CD4-positive, alpha-beta T cell treated with Interleukin-17A for 4 hours (primary cell): Measurements from ENCODE around the gene KIFC3.
"Not testable (repeated sequence)": the region's sequence is repeated elsewhere in the genome, so short reads cannot be mapped to it uniquely, and the experiment has no call there.

Experiments used
- DNase-seq: peaks from one replicate; pipeline ENCODE4 v3.0.0-alpha.2; 2020; ENCODE audit warnings: mixed read lengths

Gene KIFC3

DNA sequence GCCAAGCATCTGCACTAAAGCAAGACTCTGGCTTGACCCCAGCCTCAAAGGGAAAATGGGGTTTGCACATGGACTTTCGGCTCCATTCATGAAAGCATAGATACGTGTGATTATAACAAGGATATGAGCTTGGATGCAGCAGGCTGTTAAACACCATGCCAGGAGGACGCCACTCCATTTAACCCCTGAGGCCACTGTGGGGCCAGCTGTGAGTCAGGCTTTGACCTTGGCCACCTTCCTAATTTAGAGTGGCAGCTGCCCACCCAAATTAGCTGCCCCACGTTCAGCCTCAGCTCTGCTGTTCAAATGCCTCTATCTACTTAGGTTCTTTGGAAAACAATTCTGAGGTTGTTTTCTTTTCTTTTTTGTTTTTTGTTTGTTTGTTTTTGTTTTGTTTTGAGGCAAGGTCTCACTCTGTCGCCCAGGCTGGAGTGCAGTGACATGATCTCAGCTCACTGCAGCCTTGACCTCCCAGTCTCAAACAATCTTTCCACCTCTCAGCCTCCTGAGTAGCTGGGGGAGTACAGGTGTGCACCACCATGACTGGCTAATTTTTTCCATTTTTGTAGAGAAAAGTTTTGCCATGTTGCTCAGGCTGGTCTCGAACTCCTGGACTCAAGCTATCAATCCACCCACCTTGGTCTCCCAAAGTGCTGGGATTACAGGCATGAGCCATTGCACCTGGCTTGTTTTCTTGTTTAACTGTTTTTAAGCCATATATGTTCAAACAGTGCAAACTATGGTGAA lies 23.2 kb upstream of the KIFC3 start:
- no peak for DNase-seq

DNA sequence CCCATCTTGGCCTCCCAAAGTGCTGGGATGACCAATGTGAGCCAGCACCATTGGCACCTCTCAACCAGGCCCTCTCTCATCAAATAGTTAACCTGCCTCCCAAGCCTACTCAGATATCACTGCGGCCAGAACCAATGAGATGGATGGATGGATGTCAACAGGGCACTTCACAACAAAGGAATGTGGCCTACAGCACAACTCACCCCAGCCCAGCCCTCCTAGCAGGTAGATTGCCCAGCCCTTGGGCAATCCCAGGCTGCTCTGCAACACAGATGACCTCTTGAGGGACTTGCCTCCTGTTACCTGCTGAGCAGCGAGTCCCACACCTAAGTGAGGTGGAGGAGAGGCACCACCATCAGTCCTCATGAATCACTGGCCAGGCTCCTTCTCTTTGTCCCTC lies 22.6 kb upstream of the KIFC3 start:
- DNase-seq = no peak

DNA sequence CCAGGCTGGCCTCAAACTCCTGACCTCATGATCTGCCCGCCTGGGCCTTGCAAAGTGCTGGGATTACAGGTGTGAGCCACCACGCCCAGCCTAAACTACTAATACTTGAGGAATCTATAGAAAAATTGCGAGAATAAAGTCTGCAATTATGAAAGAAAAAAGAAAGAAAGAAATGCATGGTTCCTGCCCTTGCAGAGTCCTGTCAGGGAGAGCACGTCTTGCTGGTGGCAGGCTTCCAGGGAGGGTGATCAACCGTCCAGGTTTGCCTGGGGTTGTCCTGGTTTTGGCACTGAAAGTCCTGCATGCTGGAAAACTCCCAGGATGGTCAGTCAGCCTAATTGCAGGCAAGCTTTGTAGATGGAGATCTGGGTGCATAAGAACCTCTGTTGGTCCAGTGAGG lies 21.5 kb upstream of the KIFC3 start:
- DNase-seq = no peak

DNA sequence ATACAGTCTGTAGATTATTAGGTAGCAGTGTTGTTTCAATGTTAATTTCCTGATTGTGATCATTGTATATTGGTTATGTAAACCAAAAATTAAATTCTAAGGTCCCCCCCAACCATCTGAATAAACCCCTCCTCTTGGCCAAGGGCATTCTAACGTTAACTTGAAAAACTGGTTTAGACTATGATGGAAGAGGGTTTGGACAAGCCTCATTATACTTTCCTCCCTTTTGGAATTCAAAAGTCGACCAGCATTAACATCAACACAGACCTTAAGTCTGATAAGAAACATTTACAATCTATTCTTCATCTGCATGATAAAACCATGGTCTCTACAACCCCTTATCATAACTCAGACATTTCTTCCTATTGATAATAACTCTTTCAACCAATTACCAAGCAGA lies 20.6 kb upstream of the KIFC3 start:
- no peak for DNase-seq

DNA sequence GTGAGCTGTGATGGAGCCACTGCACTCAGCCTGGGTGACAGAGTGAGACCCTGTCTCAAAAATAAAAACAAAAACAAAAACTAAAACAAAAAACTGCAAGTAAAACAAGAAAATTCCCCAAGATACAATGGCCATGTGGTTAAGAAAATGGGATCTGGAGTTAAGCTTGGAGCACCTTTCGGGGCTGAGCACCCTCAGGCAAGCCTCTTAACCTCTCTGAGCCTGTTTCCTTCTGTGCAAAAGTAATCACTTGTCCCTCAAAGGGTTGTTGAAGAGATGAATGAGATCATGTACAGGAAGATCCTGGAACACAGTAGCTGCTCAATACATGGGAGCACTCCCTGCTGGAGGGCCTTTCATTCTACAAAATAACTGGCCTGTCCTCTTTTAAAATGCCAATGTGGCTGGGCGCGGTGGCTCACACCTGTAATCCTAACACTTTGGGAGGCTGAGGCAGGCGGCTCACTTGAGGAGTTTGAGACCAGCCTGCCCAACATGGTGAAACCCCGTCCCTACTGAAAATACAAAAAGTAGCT lies 19.8 kb upstream of the KIFC3 start:
- DNase-seq = no peak

DNA sequence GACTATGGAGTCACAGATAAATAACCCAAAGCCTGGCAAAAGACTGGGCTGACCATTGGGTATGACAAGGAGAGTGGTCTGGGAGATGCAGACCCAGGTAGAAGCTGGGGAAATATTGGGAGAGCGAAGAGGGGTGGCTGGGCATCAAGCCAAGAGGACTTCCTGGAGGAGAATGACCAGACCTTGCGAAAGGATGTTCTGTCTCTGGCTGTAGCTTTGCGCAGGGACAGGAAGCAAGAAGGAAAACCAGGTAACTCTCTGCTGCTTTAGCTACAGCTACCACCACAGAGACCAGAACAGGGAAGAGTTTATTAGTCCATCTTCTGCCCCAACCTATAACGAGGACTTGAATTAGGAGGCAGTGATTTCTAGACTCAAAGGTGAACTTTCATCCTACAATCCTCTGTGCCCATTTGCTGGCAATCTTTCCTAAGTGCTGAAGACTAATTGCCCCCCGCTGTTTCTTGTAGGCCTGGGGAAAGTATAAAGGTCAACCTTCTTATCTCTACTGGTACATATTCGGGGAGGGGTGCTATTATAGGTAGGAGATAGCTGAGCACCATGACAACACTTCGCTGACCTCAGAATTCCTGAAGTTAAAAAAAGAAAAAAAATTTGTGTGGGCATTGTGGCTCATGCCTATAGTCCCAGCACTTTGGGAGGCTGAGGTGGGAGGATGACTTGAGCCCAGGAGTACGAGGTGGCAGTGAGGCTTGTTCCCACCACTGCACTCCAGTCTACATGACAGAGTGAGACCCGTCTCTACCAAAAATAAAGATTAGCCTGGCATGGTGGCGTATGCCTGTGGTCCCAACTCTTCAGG lies 19.1 kb upstream of the KIFC3 start:
- no peak for DNase-seq

DNA sequence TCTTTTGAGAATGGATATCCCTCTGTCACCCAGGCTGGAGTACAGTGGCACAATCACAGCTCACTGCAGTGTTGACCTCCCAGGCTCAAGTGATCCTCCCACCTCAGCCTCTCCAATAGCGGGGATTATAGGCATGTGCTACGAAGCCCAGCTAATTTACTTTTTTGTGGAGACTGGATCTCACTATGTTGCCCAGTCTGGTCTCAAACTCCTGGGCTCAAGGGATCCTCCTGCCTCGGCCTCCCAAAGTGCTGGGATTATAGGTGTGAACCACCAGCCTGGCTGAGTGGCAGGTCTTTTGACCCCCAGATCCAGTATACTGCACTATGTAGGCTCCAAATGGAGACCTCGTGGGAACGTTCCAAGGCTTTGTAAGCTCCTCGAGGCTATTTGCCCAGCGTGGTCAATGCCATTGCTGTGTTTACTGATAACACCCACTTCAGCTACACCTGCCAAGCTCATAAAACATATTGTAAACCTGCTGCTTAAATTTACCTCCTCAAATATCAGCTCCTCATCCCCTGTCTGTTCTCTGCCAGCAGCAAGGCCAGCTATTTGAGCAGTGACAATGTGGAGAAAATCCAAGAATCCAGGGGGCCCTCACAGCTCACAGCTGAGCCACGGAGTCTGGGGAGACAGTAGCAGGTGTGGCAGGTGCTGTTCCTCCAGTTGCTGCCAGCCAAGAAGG lies 16.2 kb upstream of the KIFC3 start:
- DNase-seq = no peak

DNA sequence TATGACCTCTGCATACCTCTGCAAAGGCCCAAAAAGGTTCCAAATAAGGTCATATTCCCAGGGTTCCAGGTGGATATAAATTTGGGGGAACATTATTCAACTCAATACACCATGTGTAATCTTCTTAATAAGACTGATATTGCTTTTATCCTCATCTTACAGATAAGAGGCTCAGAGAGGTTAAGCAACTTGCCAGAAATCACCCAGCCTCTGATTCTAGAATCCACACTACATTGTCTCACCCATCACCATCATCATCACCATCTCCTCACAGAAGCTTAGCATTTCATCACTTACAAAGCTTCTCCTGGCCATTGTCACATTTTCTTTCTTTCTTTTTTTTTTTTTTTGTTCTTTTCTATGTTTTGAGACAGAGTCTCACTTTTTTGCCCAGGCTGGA lies 15.4 kb upstream of the KIFC3 start:
- no peak for DNase-seq

DNA sequence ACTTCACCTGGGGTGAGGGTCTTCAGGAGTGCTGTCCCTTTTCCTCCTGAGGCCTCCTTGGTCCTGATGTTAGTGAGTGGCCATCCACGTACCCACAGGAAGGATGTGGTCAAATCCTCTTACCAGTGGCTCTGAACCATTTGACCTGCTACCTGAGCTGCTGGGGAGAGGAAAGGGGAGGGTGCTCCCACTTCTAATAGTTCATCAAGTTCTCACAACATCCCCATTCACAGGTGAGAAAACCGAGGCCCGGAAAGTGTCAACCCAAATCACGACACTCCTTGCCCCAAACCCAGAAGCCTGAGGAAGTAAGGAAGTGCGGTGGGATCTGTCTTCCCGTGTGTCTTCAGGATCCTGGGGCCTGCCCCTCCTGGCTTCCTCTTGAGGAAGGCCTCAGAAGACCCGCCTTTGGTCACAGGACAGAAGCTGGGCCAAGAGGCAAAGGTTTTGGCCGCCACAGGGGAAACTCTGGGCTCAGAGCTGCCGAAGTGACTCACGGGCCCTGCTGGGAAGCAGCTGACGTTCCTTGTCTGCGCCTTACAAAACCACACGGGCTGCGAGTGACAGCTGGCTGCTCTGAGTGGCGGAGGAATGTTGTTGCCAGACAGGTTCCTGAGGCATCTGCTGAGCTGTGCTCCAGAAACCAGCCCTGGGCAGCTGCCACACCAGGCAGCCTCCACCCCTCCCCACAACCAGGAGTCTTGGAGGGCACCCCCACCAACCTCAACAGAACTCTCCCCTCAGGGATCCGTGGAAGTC lies 13.9 kb upstream of the KIFC3 start:
- DNase-seq = peak; percentile 55

DNA sequence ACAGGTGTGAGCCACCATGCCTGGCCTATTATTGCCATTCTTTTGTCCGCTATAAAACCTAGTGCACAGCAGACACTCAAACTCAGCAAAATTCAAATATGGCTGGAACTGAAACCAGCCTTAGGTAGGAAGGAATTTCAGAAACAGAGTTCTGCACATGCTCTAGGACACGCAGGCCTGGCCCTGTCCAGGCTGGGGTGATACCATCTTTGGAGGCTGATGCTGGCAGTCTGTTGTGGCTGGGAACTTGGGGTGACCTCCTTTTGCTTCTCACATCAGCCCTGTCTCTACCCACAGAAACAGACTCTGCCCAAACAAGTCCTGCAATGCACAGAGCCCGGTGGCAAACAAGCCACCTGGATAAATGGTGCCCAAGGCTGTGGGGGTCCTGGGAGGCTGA lies 12.6 kb upstream of the KIFC3 start:
- DNase-seq = no peak

DNA sequence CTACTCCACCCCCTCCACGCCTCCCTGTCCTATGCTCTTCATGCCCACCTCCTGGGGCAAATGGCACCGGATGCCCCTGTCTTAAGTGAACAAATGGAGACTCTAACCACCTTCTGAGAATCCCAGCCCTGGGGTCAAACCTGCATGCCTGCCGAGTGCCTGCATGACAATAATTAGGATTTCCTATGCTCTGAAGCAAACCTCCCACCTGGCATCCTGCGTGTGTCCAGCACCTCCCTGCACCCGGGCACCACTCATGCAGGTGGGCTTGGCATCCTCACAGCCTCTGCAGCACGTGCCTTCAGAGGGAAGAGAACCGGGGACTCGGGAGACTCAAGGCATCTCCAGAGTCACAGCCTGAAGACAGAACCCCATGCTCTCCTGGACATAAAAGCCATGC lies 11.2 kb upstream of the KIFC3 start:
- no peak for DNase-seq

DNA sequence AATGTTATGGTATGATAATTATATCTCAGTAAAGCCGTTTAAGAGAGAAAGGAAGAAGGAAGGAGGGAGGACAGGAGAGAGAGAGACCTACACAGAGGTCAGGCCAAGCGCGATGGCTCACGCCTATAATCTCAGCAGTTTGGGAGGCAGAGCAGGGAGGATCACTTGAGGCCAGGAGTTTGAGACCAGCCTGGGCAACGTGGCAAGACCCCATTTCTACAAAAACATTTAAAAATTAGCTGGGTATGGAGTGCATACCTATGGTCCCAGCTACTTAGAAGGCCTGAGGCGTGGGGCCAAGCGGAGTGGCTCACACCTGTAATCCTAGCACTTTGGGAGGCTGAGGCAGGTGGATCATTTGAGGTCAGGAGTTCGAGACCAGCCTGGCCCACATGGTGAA lies 9.0 kb upstream of the KIFC3 start:
- not testable (repeated sequence) for DNase-seq

DNA sequence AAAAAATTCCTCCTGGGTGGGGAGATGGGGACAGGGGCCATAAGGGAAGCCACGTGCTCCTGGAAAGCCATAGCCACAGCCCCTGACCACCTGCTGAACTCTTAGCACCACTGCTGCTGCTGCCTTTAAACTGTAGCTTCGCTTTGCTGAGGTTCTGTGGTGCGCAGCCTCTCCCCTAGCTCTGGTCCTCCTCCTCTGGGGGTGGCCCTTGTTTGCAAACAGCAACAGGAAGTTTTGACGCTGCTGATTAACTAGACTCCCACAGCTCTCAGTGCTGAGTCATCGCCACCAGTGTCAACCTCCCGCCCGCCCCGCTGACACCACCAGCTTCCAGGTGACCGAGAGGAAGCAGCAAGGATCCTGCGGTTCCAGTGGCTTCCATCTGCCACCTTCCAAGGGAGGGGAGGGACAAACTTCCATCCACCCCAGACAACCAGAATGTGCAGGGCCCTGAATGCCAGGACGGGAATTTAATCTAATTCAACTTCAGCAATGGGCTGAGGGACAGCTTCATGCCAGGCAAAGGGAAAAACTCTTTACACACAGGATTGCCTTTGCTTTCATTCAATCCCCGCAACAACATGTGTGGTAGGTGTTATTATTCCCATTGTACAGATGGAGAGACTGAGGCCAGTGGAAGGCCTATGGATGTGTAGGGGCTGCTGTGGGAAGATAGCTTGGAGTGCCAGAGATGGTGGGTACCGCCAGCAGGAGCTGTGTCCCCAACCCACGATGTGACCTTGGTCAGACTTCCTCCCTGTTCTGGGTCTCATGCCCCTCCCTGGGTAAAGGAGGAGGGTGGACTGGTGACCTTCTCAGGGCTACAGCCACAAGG lies 8.1 kb upstream of the KIFC3 start:
- DNase-seq = peak; percentile 77

DNA sequence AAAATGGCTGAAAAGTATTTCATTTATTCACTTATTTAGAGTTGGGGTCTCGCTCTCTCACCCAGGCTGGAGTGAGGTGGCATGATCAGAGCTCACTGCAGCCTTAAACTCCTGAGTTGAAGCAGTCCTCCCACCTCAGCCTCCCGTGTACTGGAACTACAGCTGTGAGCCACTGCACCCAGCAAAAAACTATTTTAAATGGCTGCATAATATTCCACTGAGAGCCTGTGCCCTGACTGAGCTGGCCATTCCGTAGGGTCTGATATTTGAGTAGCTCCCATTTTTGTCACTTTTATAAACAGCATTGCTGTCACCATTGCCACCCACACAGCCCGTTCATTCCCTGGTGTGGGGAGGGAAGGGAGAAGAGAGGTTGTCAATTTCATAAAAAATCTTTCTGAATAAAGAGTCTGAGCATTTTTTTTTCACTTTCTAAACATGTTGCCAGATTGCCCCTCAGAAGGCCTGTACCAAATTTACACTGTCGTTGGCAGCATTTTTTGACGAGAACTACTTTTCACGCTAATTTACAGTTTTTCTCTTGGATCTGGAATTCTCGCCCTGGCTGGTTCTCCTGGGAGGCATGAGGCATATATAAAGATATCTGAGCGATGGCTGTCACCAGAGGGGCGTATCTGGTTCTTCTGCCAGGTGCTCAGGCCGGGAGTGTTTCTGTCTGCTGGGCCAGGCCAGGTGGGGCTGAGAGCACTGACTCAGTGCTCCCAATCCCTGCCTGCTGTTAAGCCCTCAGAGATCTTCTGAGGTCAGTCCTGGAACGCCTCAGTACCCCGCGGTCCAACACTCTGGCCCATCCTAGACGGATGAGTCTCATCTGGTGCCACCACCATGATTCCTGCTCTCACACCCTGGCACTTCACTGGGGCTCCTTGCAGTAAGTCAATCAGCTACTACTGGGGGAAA lies 7.2 kb upstream of the KIFC3 start:
- no peak for DNase-seq

DNA sequence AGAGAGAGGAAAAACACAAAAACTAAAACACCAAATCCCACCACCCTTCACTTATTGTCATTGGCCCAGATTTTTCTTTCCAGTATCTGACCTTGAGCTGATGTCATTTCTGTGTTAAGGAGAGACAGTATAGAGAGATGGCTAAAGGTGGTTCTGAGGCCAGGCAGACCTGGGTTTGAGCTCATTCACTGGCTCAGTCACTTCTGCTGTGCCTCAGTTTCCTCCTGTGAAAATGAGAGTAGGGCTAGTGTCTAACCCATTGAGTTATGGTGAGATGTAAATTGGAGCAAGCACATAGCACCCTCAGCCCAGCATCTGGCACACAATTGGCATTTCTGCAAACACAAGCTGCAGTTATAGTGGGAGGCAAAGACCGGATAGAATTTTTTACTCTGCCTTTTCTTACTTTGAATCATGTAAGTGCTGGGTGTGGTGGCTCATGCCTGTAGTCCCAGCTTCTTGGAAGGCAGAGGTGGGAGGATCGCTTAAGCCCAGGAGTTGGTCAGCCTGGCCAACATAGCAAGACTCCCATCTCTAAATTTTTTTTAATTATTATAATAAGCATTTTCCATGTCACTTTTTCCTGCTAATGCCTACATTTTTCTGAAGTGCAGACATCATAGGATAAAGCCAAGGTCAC lies 6.4 kb upstream of the KIFC3 start:
- no peak for DNase-seq

DNA sequence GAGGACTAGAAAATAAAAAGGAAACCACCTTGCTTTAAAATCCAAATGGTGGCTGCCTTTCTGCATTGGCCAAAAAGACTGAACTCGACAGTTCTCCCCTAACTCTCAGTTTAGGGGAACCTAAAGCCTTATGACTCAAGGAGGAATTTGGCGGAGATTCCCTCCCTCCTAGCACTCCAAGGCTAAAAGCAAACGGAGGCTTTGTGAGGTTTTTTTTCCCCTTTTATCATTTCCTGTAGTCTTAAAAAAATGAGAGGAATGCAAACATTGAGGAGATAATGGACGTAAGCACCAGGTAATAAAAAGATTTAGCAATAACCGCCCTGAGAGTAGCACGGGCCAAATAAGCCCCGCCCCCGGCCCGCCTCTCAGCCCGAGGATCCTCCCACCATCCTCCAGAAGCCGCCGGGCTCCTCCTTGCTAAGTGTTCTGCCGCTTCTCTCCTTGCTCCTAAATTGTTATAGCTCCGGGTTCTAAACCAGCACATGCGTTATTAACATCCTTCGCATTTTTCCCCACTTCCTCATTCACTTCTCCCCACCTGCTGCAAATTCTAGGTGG lies 5.8 kb upstream of the KIFC3 start:
- peak; percentile 80 for DNase-seq

DNA sequence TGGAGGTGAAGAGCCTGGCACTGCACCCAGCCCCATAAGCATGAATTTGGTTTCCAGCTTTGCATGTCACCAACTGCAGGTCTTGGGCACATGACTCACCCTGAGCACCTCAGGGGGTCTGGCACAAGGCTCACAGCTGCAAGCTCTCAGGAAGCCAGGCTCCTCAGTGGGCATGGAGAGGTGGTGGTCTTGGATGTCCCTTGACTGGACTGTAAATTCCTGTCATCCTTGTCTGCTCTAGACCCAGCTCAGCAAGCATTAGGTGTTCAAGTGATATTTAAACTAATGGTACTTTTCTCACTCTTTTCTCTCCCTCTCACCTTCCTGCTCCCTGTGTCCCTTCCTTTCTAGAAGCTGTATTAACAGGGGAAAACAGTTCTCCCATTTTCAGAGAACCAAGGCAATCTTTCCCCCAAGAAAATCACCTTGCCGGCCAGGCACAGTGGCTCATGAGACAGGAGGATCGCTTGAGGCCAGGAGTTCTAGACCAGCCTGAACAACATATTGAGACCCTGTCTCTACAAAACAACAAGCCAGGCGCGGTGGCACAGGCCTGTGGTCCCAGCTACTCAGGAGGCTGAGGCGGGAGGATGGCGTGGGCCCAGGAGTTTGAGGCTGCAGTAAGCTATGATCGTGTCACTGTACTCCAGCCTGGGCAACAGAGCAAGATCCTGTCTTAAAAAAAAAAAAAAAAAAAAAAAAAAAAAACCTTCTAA lies 5.1 kb upstream of the KIFC3 start:
- DNase-seq = no peak

DNA sequence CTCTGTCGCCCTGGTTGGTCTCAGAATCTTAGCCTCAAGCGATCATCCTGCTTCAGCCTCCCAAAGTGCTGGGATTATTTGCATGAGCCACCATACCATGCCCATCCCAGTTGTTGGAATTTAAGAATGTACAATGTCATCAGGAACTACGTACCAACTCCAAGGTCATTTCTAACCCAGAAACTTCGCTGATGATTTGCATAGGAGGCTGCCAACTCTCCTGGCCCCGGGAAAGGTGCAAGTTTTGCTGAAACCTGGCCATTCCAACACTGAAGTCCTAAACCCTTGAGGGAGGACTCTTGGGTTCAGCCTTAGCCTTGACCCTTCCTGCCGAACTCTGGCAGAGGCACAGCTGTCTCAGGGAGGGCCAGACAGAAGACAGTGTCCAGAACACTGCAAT lies 2.9 kb upstream of the KIFC3 start:
- no peak for DNase-seq
